Prostate gland (tissue), 2 donors: ENCODE measurements around the gene UST. TPM values are rescaled to one million over a fixed set of nuclear protein-coding genes. Genes with fewer than 3 reads are reported as not detected.

ENCODE experiments used
- DNase-seq: peaks from one replicate; pipeline ENCODE4 v3.0.0-alpha.2; 2019; ENCODE audit warnings: low spot score
- H3K27ac ChIP-seq, 2 donors: fragments of 200-600 bp; sonication (generic); 2 replicates each; pipeline ENCODE4 v1.5.1; 2017 to 2019
- H3K27me3 ChIP-seq: fragments of 200-600 bp; sonication (generic); replicated peaks from 2 replicates; pipeline ENCODE4 v1.5.1; 2019; ENCODE audit not compliant: insufficient read depth
- H3K36me3 ChIP-seq, 2 donors: fragments of 200-600 bp; sonication (generic); 1 replicate in 1 of 2; 2 replicates in 1 of 2; pipeline versions ENCODE4 v1.5.1 to v1.8.1; 2017 to 2019
- H3K4me1 ChIP-seq: fragments of 200-600 bp; sonication (generic); replicated peaks from 2 replicates; pipeline ENCODE4 v1.5.1; 2019
- H3K4me3 ChIP-seq, 2 donors: fragments of 200-600 bp; sonication (generic); 2 replicates each; pipeline ENCODE4 v1.5.1; 2017 to 2019
- H3K9me3 ChIP-seq: fragments of 200-600 bp; sonication (generic); 2 replicates; pipeline ENCODE4 v1.5.1; 2017
- POLR2A ChIP-seq: fragments of 450-650 bp; IDR thresholded peaks from one replicate; pipeline ENCODE4 v1.6.1; 2016; ENCODE audit warnings: antibody characterized with exemption, mild to moderate bottlenecking
- POLR2AphosphoS5 ChIP-seq: sonication (generic); formaldehyde crosslinking; IDR thresholded peaks from one replicate; pipeline ENCODE4 v1.6.1; 2017; ENCODE audit warnings: antibody characterized with exemption
- WGBS: methylation state at CpG from one replicate; pipeline ENCODE4 v1.1.5; 2018; 5-methylcytosine and 5-hydroxymethylcytosine counted together
- intact Hi-C: fragments of 100-400 bp; cut with DNase I; formaldehyde crosslinking; loops from one replicate; pipeline ENCODE4 v1.14.2; 2022
- total RNA-seq, 2 donors: library from RNA; depleted of rRNA; stranded (reverse); fragments of >200 nt; gene quantifications; one replicate each; pipeline ENCODE4 v1.1.0, GENCODE V29; 2016
- TF ChIP-seq, protein P1 (sequence below), 4 experiments: fragments of 200-600 bp in 2 of 4; fragments of 450-650 bp in 2 of 4; sonication (generic) in 2 of 4; IDR thresholded peaks; 1 replicate in 3 of 4; 2 replicates in 1 of 4; pipeline ENCODE4 v1.5.1; 2016 to 2019; ENCODE audit warnings: antibody characterized with exemption in 4 of 4, mild to moderate bottlenecking in 2 of 4, moderate library complexity in 2 of 4

The UST gene
- total RNA-seq, 2 donors from 2014 or later = 6.6 to 12.9 TPM

GRCh38 chr6:148720406-148720805, 26.4 kb upstream of the UST start:
- H3K4me1 ChIP-seq = no peaks in the 10 kb centered on the region
- 93% methylated on average over 3 of the region's 3 CpGs for WGBS
- no peak for TF ChIP-seq POLR2A
- TF ChIP-seq POLR2AphosphoS5 = no peak
- H3K36me3 ChIP-seq = no peaks in the 10 kb centered on the region
- DNase-seq = no peak
- H3K4me3 ChIP-seq = no peak overlapping the region
- intact Hi-C loops = no loop called here
- H3K9me3 ChIP-seq = no peaks in the 10 kb centered on the region
- H3K27ac ChIP-seq = no peak overlapping the region
- no peaks in the 10 kb centered on the region for H3K27me3 ChIP-seq

GRCh38 chr6:148720897-148721296, 25.9 kb upstream of the UST start:
- Histone ChIP-seq H3K27ac (no peak overlapping the region), H3K27me3 (no peaks in the 10 kb centered on the region), H3K36me3 (no peaks in the 10 kb centered on the region), H3K4me3 (no peak overlapping the region), H3K4me1 (no peaks in the 10 kb centered on the region), H3K9me3 (no peaks in the 10 kb centered on the region)
- WGBS = 83% methylated on average over 2 of the region's 2 CpGs
- intact Hi-C loops = no loop called here
- no peak for DNase-seq
- TF ChIP-seq POLR2AphosphoS5 (no peak), POLR2A (no peak)
- TF ChIP-seq, protein P1, sequence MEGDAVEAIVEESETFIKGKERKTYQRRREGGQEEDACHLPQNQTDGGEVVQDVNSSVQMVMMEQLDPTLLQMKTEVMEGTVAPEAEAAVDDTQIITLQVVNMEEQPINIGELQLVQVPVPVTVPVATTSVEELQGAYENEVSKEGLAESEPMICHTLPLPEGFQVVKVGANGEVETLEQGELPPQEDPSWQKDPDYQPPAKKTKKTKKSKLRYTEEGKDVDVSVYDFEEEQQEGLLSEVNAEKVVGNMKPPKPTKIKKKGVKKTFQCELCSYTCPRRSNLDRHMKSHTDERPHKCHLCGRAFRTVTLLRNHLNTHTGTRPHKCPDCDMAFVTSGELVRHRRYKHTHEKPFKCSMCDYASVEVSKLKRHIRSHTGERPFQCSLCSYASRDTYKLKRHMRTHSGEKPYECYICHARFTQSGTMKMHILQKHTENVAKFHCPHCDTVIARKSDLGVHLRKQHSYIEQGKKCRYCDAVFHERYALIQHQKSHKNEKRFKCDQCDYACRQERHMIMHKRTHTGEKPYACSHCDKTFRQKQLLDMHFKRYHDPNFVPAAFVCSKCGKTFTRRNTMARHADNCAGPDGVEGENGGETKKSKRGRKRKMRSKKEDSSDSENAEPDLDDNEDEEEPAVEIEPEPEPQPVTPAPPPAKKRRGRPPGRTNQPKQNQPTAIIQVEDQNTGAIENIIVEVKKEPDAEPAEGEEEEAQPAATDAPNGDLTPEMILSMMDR (IDR thresholded peaks at IDR 0.05) = no peak

GRCh38 chr6:148723484-148723883, 23.3 kb upstream of the UST start:
- Histone ChIP-seq H3K9me3 (no peaks in the 10 kb centered on the region), H3K36me3 (no peaks in the 10 kb centered on the region), H3K4me1 (no peaks in the 10 kb centered on the region), H3K4me3 (no peak overlapping the region), H3K27ac (no peak overlapping the region), H3K27me3 (no peaks in the 10 kb centered on the region)
- TF ChIP-seq POLR2A = no peak
- TF ChIP-seq, protein P1 (IDR thresholded peaks at IDR 0.05) = no peak
- TF ChIP-seq POLR2AphosphoS5 = no peak
- intact Hi-C loops = no loop called here
- DNase-seq = no peak
- 57% methylated on average over 1 of the region's 1 CpG for whole genome bisulfite sequencing

GRCh38 chr6:148724428-148724827, 22.4 kb upstream of the UST start:
- no peaks in the 10 kb centered on the region for H3K9me3 ChIP-seq
- H3K27ac ChIP-seq = no peak overlapping the region
- intact Hi-C loops = no loop called here

DNA sequence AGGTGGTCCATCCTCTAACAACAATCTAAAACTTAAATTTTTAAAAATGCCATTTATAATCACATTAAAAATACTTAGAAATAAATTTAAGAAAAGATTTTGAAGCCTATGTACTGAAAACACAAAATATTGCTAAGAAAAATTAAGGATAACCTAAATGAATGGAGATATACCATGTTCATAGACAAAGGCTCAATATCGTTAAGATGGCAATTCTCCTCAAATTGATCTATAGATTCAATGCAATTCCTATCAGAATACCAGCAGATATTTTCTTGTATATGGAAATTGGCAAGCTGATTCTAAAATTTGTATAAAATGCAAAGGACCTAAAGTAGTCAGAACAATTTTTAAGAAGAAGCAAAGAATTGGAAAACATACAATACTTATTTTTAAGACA, 19.7 kb upstream of the UST start:
- no peak for TF ChIP-seq POLR2A

More at GRCh38 chr6:148724428-148724827, 22.4 kb upstream of the UST start:
- Histone ChIP-seq H3K36me3 (no peaks in the 10 kb centered on the region), H3K27me3 (no peaks in the 10 kb centered on the region), H3K4me3 (no peak overlapping the region), H3K4me1 (no peaks in the 10 kb centered on the region)
- no peak for TF ChIP-seq POLR2A
- no peak for TF ChIP-seq POLR2AphosphoS5
- TF ChIP-seq, protein P1 (IDR thresholded peaks at IDR 0.05) = no peak
- DNase-seq = no peak

DNA sequence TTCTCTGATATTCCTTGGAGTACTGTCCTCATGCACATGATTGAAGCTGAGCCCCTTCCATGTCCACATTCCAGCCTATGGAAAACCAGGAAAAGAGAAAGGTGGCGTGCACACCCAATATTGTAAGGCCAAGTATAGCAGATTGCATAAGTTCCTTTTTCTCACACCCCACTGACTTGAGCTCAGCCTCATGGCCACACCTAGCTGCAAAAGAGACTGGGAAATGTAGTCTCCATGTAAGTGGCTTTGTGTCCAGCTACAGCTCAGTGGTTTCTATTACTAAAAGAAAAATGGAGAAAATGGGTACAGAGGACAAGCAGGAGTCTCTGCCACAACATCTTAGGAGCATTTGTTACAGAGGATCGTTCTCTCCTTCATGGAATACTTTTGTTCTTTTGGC, 10.8 kb upstream of the UST start:
- intact Hi-C loops = no loop called here
- TF ChIP-seq POLR2A = no peak
- TF ChIP-seq, protein P1 (IDR thresholded peaks at IDR 0.05) = no peak
- no peak for TF ChIP-seq POLR2AphosphoS5

More for the DNA sequence above, 19.7 kb upstream of the UST start:
- H3K4me3 ChIP-seq = no peak overlapping the region
- 91% methylated on average over 1 of the region's 1 CpG for WGBS
- no peak overlapping the region for H3K27ac ChIP-seq
- H3K9me3 ChIP-seq = no peaks in the 10 kb centered on the region
- intact Hi-C loops = no loop called here
- H3K36me3 ChIP-seq = no peaks in the 10 kb centered on the region
- DNase-seq = no peak
- H3K27me3 ChIP-seq = no peaks in the 10 kb centered on the region
- no peaks in the 10 kb centered on the region for H3K4me1 ChIP-seq

More for the DNA sequence above, 10.8 kb upstream of the UST start:
- Histone ChIP-seq H3K4me1 (no peaks in the 10 kb centered on the region), H3K27ac (no peak overlapping the region), H3K36me3 (no peaks in the 10 kb centered on the region), H3K27me3 (no peaks in the 10 kb centered on the region), H3K4me3 (no peak overlapping the region), H3K9me3 (no peaks in the 10 kb centered on the region)
- WGBS = 92% methylated on average over 2 of the region's 2 CpGs
- DNase-seq = no peak
